ENCODE results near the gene KANTR. TPM values are rescaled to one million over a fixed set of nuclear protein-coding genes. Genes with fewer than 3 reads are reported as not detected.

The KANTR gene, protein sequence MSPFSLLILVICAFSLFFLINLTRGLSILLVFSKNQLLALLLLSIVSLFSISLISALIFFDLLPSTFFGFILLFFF
- total RNA-seq: 34.4 TPM

DNA sequence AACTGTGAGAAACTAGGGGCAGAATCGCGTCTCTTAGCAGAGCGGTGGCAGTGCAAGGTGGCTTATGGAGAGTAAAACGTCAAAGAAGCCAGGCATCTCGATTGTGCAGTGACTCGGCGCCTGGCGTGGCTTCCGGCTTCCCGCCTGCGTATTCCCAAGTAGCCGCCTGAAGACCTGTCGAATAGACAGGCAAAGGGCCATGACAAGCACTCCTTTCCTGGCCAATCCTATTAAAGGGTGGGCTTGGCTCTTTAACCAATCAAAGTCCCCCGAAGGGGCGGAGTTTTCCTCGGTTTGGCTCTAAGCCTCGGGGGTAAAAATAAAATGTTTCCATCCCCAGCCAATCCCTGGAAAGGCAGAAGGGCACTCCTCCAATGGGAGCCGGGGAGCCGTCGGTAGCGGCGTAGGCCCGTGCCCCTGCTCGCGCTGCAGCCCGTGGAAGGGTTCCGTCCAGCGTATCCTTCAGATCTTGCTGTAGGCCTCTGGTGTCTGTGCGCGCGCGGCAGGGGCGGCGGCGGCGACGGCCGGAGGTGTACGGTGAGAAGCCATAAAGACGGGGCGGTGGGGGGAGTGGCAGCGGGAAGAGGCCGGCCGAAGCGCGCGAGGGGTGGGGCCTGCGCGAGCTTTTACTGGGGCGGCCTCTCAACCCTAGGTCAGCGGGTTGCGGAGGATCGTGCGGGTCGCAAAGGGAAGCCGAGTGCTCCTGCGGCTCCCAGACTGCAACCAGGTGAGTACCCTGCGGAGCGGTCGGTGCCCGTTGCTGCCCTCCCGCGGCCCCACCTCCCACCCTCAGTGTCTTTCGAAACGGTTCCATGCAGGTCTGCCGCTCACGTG, at the start of gene KANTR:
KANTR (plus strand) TSS at position 395 of the 834 bp plus-strand sequence. CDS start 30,131 bp downstream, outside the sequence.

DNA sequence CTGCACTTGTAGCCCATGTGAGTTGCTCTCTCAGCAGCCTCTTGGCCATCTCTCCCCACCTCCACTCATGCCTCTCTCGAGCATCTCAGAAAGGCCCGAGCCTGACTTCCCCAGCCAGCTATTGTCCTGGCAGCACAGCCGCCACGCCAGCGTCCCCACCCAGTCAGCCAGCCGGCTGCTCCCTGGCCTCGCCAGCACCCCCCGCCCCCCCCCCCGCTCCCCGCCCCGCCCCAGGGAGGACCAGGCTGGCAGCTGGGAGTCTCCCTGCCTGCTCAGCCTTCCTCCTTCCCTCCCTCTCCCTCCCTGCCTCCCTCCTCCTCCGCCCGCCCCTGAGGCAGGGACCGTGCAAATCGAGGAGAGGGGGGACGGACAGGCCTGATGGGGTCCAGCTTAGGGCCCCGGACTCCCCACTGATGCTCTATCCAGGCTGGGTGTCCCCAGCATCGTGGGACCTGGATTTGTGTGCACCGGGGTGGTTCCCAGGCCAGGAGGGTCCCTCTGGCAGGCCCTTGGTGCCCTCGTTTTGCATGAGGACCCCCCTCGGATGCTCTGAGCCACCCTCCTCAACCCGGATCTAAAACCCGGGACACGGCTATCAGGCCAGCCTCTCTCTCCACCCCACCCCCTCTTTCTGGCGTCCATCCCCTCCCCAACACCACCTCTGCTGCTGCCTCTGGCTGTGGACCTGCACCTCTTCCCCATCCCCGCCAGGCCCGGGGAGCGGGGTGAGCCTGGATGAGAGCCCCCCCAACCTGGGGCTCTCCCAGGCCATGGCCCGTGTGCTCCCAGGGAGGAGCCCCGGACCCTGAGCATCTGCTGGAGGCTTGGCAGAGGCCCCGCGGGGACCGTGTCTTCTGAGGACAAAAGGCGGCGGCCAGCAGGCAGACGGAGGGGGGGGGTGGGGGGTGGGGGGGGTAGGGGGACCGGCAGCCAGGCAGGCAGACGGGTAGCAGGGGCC, 45.5 kb upstream of the KANTR start, which contains the start of gene GPR173:
GPR173 (plus strand) TSS at position 621 of the 958 bp plus-strand sequence. CDS start 27,833 bp downstream, outside the sequence.

DNA sequence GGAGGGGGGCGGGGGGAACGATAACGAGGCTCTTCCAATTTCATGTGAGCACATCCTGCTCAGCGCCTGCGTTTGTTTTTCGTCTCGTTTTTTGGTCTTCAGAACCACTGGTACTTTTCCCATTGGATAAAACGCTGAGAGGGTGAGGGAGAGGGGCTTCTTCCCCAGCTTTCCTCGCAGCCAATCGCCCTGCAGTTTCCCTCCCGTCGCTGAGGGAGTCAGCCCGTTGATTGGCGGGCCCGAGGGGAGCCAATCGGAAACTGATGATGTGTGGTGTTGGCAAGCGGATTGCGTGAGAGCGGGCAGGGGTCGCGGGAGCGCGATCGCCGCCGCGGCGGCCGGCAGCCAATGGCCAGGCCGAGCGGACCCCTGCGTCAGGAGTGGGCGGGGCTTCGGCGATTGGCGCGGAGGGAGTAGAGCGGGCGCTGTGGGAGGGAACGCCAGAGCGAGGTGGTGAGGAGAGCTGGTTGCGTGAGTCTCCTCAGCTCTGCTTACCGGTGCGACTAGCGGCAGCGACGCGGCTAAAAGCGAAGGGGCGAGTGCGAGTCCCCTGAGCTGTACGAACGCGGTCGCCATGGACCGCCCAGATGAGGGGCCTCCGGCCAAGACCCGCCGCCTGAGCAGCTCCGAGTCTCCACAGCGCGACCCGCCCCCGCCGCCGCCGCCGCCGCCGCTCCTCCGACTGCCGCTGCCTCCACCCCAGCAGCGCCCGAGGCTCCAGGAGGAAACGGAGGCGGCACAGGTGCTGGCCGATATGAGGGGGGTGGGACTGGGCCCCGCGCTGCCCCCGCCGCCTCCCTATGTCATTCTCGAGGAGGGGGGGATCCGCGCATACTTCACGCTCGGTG, 11.8 kb upstream of the KANTR start, which contains the start of gene TSPYL2:
TSPYL2 (plus strand) TSS at position 443 of the 848 bp plus-strand sequence; CDS start at position 575, 132 bp downstream.

Small RNAs within 50 kb of the gene (small RNA-seq; reads per million reads assigned to genes)
- gene AL139396.1 (not detected), gene AL591212.2 (not detected)

Other genes starting within 250 kb of the KANTR start
- gene XAGE3, start 226.1 kb upstream of the KANTR start, total RNA-seq: not detected
- gene FAM156B, start 196.8 kb upstream of the KANTR start, total RNA-seq: 24.0 TPM
- gene FAM156A, start 135.6 kb upstream of the KANTR start, total RNA-seq: 15.7 TPM
- 27.0 TPM for gene GPR173, start 45.4 kb upstream of the KANTR start, total RNA-seq
- gene TSPYL2, start 11.8 kb upstream of the KANTR start, total RNA-seq: 28.4 TPM
- gene KDM5C, start 131.1 kb downstream of the KANTR start, total RNA-seq: 74.5 TPM
- 11.1 TPM for gene IQSEC2, start 187.4 kb downstream of the KANTR start, total RNA-seq